ENCODE data around the gene YIPF5.
A peak's percentile ranks its signal among the peaks of the same experiment; 100 is the strongest.

YIPF5 gene

GRCh38 chr5:144170276-144171024 is at the start of gene YIPF5, which contains the start of gene KCTD16:
TSS of gene YIPF5 (minus strand) at chr5:144170659. CDS start at chr5:144169955, 704 bp downstream.
TSS of gene KCTD16 (plus strand) at chr5:144170873.
- peaks cover 2% of the 10 kb centered on the region for H3K27me3 Mint-ChIP-seq
- DNase-seq (ENCODE audit: low spot score in 2 of 2) (peak; percentile 85 to 94), ATAC-seq (ENCODE audit: low read depth) (peak; percentile 94)
- peaks cover 2% of the 10 kb centered on the region for H3K36me3 Mint-ChIP-seq
- peak within 1 kb of the TSS; percentile 89 for H3K4me3 Mint-ChIP-seq
- peaks cover 15% of the 10 kb centered on the region for H3K4me1 Mint-ChIP-seq
- peak within 1 kb of the TSS; percentile 95 for H3K27ac Mint-ChIP-seq
- H3K9me3 Mint-ChIP-seq = peaks cover 2% of the 10 kb centered on the region

GRCh38 chr5:144219869-144220268 is 49.4 kb upstream of the YIPF5 start:
- Mint-ChIP-seq H3K27ac (no peak overlapping the region), H3K27me3 (peaks cover 8% of the 10 kb centered on the region), H3K36me3 (no peaks in the 10 kb centered on the region), H3K4me3 (no peak overlapping the region), H3K9me3 (no peaks in the 10 kb centered on the region), H3K4me1 (peaks cover 2% of the 10 kb centered on the region)
- DNase-seq (ENCODE audit: low spot score in 2 of 2) = no peak
- no peak for ATAC-seq (ENCODE audit: low read depth)

- ATAC-seq (ENCODE audit: low read depth) = no peak
- H3K36me3 Mint-ChIP-seq = no peaks in the 10 kb centered on the region
- H3K4me1 Mint-ChIP-seq = no peaks in the 10 kb centered on the region
- H3K9me3 Mint-ChIP-seq = no peaks in the 10 kb centered on the region
- no peak overlapping the region for H3K27ac Mint-ChIP-seq
- H3K4me3 Mint-ChIP-seq = no peak overlapping the region
- H3K27me3 Mint-ChIP-seq = peaks cover 13% of the 10 kb centered on the region
- no peak for DNase-seq (ENCODE audit: low spot score in 2 of 2)
Measured at GRCh38 chr5:144210655-144211054, 40.2 kb upstream of the YIPF5 start.

GRCh38 chr5:144209361-144209760 is 38.9 kb upstream of the YIPF5 start:
- Mint-ChIP-seq H3K27me3 (peaks cover 18% of the 10 kb centered on the region), H3K4me3 (no peak overlapping the region), H3K4me1 (no peaks in the 10 kb centered on the region), H3K27ac (no peak overlapping the region), H3K9me3 (no peaks in the 10 kb centered on the region), H3K36me3 (no peaks in the 10 kb centered on the region)
- DNase-seq (ENCODE audit: low spot score in 2 of 2) (no peak), ATAC-seq (ENCODE audit: low read depth) (no peak)

GRCh38 chr5:144207875-144208444 is 37.5 kb upstream of the YIPF5 start:
- peaks cover 2% of the 10 kb centered on the region for H3K4me1 Mint-ChIP-seq
- H3K4me3 Mint-ChIP-seq = no peak overlapping the region
- ATAC-seq (ENCODE audit: low read depth) (no peak), DNase-seq (ENCODE audit: low spot score in 2 of 2) (no peak)
- H3K27ac Mint-ChIP-seq = no peak overlapping the region
- peaks cover 16% of the 10 kb centered on the region for H3K27me3 Mint-ChIP-seq
- H3K36me3 Mint-ChIP-seq = no peaks in the 10 kb centered on the region
- H3K9me3 Mint-ChIP-seq = no peaks in the 10 kb centered on the region

GRCh38 chr5:144206141-144206540 is 35.7 kb upstream of the YIPF5 start:
- DNase-seq (ENCODE audit: low spot score in 2 of 2) (no peak), ATAC-seq (ENCODE audit: low read depth) (no peak)
- H3K27me3 Mint-ChIP-seq = peaks cover 18% of the 10 kb centered on the region
- no peaks in the 10 kb centered on the region for H3K36me3 Mint-ChIP-seq
- no peak overlapping the region for H3K27ac Mint-ChIP-seq
- H3K4me1 Mint-ChIP-seq = peaks cover 2% of the 10 kb centered on the region
- H3K9me3 Mint-ChIP-seq = no peaks in the 10 kb centered on the region
- no peak overlapping the region for H3K4me3 Mint-ChIP-seq

- Mint-ChIP-seq H3K27me3 (peaks cover 22% of the 10 kb centered on the region), H3K4me3 (no peak overlapping the region), H3K36me3 (no peaks in the 10 kb centered on the region), H3K27ac (no peak overlapping the region), H3K4me1 (peaks cover 2% of the 10 kb centered on the region), H3K9me3 (no peaks in the 10 kb centered on the region)
- no peak for ATAC-seq (ENCODE audit: low read depth)
- DNase-seq (ENCODE audit: low spot score in 2 of 2) = no peak
Measured at GRCh38 chr5:144205141-144205551, 34.7 kb upstream of the YIPF5 start.

GRCh38 chr5:144203750-144204596 is 33.5 kb upstream of the YIPF5 start:
- Mint-ChIP-seq H3K27me3 (peaks cover 23% of the 10 kb centered on the region), H3K9me3 (no peaks in the 10 kb centered on the region), H3K4me1 (peaks cover 2% of the 10 kb centered on the region), H3K4me3 (no peak overlapping the region), H3K27ac (no peak overlapping the region), H3K36me3 (no peaks in the 10 kb centered on the region)
- ATAC-seq (ENCODE audit: low read depth) (peak; percentile 65), DNase-seq (ENCODE audit: low spot score in 2 of 2) (peak in 1 of 2 donors; percentile 39)

GRCh38 chr5:144202726-144203125 is 32.3 kb upstream of the YIPF5 start:
- H3K36me3 Mint-ChIP-seq = no peaks in the 10 kb centered on the region
- H3K27ac Mint-ChIP-seq = no peak overlapping the region
- peaks cover 24% of the 10 kb centered on the region for H3K27me3 Mint-ChIP-seq
- H3K4me1 Mint-ChIP-seq = peaks cover 2% of the 10 kb centered on the region
- ATAC-seq (ENCODE audit: low read depth) (no peak), DNase-seq (ENCODE audit: low spot score in 2 of 2) (no peak)
- H3K9me3 Mint-ChIP-seq = no peaks in the 10 kb centered on the region
- H3K4me3 Mint-ChIP-seq = no peak overlapping the region

- Mint-ChIP-seq H3K36me3 (no peaks in the 10 kb centered on the region), H3K4me1 (peaks cover 2% of the 10 kb centered on the region), H3K27me3 (peaks cover 24% of the 10 kb centered on the region), H3K4me3 (no peak overlapping the region), H3K27ac (no peak overlapping the region), H3K9me3 (no peaks in the 10 kb centered on the region)
- no peak for DNase-seq (ENCODE audit: low spot score in 2 of 2)
- ATAC-seq (ENCODE audit: low read depth) = no peak
Measured at GRCh38 chr5:144202072-144202471, 31.6 kb upstream of the YIPF5 start.

GRCh38 chr5:144201588-144201987 is 31.1 kb upstream of the YIPF5 start:
- peaks cover 24% of the 10 kb centered on the region for H3K27me3 Mint-ChIP-seq
- no peaks in the 10 kb centered on the region for H3K36me3 Mint-ChIP-seq
- DNase-seq (ENCODE audit: low spot score in 2 of 2) (no peak), ATAC-seq (ENCODE audit: low read depth) (no peak)
- H3K9me3 Mint-ChIP-seq = no peaks in the 10 kb centered on the region
- H3K4me1 Mint-ChIP-seq = peaks cover 2% of the 10 kb centered on the region
- H3K4me3 Mint-ChIP-seq = no peak overlapping the region
- no peak overlapping the region for H3K27ac Mint-ChIP-seq

GRCh38 chr5:144198386-144198785 is 27.9 kb upstream of the YIPF5 start:
- Mint-ChIP-seq H3K4me3 (no peak overlapping the region), H3K36me3 (no peaks in the 10 kb centered on the region), H3K9me3 (no peaks in the 10 kb centered on the region), H3K27ac (no peak overlapping the region), H3K27me3 (peaks cover 11% of the 10 kb centered on the region), H3K4me1 (no peaks in the 10 kb centered on the region)
- no peak for ATAC-seq (ENCODE audit: low read depth)
- DNase-seq (ENCODE audit: low spot score in 2 of 2) = no peak

GRCh38 chr5:144196612-144197011 is 26.2 kb upstream of the YIPF5 start:
- Mint-ChIP-seq H3K4me3 (no peak overlapping the region), H3K36me3 (no peaks in the 10 kb centered on the region), H3K9me3 (no peaks in the 10 kb centered on the region), H3K4me1 (peaks cover under 1% of the 10 kb centered on the region), H3K27ac (no peak overlapping the region), H3K27me3 (peaks cover 8% of the 10 kb centered on the region)
- no peak for ATAC-seq (ENCODE audit: low read depth)
- no peak for DNase-seq (ENCODE audit: low spot score in 2 of 2)

- H3K36me3 Mint-ChIP-seq = no peaks in the 10 kb centered on the region
- no peak overlapping the region for H3K4me3 Mint-ChIP-seq
- DNase-seq (ENCODE audit: low spot score in 2 of 2) = no peak
- H3K27me3 Mint-ChIP-seq = peaks cover 5% of the 10 kb centered on the region
- no peaks in the 10 kb centered on the region for H3K9me3 Mint-ChIP-seq
- peaks cover 7% of the 10 kb centered on the region for H3K4me1 Mint-ChIP-seq
- H3K27ac Mint-ChIP-seq = no peak overlapping the region
- no peak for ATAC-seq (ENCODE audit: low read depth)
Measured at GRCh38 chr5:144195448-144195847, 25.0 kb upstream of the YIPF5 start.

All from memory B cell (primary cell).